ENCODE results near the gene PIK3IP1.

The PIK3IP1 gene

DNA sequence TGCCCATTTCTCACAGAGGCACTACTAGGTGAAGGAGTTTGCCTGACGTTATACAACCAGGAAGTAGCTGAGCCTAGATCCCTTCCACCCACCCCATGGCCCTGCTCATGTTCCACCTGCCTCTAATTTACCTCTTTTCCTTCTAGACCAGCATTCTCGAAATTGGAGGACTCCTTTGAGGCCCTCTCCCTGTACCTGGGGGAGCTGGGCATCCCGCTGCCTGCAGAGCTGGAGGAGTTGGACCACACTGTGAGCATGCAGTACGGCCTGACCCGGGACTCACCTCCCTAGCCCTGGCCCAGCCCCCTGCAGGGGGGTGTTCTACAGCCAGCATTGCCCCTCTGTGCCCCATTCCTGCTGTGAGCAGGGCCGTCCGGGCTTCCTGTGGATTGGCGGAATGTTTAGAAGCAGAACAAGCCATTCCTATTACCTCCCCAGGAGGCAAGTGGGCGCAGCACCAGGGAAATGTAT is 14.1 kb downstream of the PIK3IP1 start:
- DNase-seq, result no peak

DNA sequence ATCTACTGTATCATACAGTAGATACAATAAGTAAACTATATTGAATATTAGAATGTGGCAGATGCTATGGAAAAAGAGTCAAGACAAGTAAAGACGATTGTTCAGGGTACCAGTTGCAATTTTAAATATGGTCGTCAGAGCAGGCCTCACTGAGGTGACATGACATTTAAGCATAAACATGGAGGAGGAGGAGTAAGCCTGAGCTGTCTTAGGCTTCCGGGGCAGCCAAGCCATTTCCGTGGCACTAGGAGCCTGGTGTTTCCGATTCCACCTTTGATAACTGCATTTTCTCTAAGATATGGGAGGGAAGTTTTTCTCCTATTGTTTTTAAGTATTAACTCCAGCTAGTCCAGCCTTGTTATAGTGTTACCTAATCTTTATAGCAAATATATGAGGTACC is 14.5 kb downstream of the PIK3IP1 start:
- DNase-seq, result no peak

DNA sequence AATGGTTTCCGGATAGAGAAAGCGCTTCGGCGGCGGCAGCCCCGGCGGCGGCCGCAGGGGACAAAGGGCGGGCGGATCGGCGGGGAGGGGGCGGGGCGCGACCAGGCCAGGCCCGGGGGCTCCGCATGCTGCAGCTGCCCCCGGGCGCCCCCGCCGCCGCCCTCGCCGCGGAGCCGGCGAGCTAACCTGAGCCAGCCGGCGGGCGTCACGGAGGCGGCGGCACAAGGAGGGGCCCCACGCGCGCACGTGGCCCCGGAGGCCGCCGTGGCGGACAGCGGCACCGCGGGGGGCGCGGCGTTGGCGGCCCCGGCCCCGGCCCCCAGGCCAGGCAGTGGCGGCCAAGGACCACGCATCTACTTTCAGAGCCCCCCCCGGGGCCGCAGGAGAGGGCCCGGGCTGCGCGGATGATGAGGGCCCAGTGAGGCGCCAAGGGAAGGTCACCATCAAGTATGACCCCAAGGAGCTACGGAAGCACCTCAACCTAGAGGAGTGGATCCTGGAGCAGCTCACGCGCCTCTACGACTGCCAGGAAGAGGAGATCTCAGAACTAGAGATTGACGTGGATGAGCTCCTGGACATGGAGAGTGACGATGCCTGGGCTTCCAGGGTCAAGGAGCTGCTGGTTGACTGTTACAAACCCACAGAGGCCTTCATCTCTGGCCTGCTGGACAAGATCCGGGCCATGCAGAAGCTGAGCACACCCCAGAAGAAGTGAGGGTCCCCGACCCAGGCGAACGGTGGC is 15.7 kb downstream of the PIK3IP1 start:
- DNase-seq, result no peak

GRCh38 chr22:31275576-31275975 is 16.7 kb downstream of the PIK3IP1 start:
- DNase-seq, result no peak

DNA sequence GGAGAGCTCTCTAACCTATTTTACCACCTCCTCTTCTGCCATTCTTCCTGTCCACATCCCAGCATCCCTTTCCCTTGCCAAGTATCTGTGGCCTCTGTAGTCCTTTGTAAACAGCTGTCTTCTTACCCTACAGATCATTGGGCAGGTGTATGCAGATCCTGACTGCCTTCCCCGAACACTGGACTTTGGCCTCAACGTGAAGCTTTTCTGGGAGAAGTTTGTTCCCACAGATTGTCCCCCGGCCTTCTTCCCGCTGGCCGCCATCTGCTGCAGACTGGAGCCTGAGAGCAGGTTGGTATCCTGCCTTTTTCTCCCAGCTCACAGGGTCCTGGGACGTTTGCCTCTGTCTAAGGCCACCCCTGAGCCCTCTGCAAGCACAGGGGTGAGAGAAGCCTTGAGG is 17.3 kb downstream of the PIK3IP1 start:
- no peak for DNase-seq

- DNase-seq, result no peak
Measured at GRCh38 chr22:31274017-31274416, 18.3 kb downstream of the PIK3IP1 start.

GRCh38 chr22:31272522-31273446 is 19.5 kb downstream of the PIK3IP1 start:
- peak; percentile 30 for DNase-seq

DNA sequence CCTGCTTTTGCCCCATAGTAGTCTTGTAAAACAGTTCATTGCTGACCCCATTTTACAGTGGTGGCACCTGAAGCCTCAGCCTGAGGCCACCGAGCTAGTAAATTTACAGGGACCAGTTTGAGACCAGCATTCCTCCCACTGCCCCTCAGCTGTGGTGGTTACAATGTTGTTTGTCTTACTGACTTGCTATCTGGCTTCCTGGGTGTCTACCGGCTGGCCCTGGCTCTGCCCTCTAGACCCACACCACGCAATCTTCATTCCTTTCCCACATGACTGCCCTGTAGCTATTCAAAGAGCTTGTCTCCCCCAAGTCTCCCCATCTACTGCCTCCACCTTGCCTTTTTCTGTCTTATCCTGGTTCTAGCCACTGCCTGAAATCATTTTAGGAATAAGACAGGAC is 20.8 kb downstream of the PIK3IP1 start:
- DNase-seq, result no peak

GRCh38 chr22:31271026-31271425 is 21.3 kb downstream of the PIK3IP1 start:
- no peak for DNase-seq

DNA sequence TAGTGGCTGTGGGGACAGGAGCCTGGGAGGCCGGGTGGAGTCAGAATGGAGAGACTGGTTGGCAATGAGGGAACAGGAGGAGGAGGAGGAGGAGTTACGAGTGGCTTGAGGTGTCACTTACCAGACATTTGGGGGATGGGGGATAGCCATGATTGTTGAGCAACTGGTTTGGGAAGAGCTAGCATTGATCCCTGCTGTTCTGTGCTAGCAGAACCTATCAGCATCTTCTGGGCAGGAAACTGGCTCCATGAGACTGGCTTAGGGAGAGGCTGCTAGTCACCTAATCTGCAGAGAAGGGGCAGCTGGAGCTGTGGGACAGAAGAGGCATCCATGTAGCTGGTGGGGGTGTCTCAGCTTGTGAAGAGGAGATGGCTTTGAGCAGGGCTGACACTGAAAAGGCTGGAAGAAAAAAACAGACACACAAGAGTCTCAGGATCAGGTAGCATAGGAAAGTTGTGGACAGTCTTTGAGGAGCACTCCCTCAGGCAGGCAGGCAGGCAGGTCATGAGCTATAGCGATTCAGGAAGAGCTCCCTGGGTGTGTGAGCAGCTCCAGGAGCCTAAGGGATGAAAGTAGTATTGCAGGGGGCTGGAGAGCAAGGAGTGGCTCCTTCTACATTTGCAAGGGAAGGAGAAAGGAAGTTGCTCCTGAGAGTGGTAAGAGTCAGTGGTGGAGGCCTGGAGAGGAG is 22.3 kb downstream of the PIK3IP1 start:
- DNase-seq, result no peak

- DNase-seq, result no peak
Measured at GRCh38 chr22:31268281-31268680, 24.0 kb downstream of the PIK3IP1 start.

DNA sequence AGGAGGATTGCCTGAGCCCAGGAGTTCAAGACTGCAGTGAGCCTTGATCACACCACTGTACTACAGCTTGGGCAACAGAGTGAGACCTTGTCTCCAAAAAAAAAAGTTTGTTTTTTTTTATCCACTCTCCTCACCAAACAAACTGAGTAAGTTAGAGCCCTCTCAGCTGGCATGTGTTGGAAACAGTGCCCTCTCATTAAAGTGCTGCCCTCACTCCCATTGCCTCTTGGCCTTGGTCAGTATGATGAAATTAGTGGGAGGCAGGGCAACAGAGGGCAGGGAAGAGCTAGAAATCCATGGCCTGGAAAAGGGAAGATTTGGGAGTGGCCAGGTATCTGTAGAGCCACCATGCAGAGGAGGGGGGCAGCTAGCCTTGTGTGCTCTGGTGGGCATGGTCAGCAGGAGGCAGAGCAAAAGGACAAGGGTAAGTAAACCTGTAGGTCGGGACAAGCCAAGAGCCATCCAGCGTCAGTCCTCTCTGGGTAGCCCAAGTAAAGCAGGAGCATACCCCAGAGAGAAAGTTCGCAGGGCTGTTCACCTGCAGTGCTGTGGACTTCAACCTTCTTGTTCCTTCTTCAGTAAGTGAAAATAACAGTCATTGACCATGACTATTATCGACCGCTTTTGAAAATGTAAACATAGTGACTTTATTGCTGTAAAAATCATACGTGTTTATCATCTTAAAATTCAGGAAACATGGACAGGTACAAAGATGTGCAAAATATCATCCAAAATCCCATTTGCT is 28.2 kb downstream of the PIK3IP1 start:
- no peak for DNase-seq

GRCh38 chr22:31262312-31263133 is 29.8 kb downstream of the PIK3IP1 start:
- DNase-seq, result no peak

GRCh38 chr22:31260474-31260856 is 31.8 kb downstream of the PIK3IP1 start:
- DNase-seq, result no peak

- DNase-seq, result no peak
Measured at GRCh38 chr22:31259798-31260473, 32.4 kb downstream of the PIK3IP1 start.

DNA sequence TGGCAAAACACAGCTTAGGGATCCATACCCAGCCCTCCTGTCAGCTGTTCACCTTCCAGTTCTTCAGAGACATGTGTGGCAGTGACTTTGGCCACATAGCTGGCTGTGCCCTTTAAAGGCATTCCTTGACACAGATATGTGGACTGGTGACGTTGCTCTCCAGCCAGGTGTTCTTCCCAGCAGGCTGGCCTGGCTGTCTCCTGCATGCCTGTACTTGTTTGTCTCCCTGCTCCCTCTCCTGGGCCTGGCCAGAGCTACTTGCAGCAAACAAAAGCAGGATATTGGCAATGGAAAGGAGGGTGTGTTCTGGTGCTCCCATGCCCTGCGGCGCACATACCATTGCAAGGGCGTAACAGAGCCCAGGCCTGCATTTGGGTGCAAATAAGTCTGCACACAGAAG is 38.3 kb downstream of the PIK3IP1 start:
- no peak for DNase-seq

GRCh38 chr22:31250740-31251600 is 41.3 kb downstream of the PIK3IP1 start:
- no peak for DNase-seq

DNA sequence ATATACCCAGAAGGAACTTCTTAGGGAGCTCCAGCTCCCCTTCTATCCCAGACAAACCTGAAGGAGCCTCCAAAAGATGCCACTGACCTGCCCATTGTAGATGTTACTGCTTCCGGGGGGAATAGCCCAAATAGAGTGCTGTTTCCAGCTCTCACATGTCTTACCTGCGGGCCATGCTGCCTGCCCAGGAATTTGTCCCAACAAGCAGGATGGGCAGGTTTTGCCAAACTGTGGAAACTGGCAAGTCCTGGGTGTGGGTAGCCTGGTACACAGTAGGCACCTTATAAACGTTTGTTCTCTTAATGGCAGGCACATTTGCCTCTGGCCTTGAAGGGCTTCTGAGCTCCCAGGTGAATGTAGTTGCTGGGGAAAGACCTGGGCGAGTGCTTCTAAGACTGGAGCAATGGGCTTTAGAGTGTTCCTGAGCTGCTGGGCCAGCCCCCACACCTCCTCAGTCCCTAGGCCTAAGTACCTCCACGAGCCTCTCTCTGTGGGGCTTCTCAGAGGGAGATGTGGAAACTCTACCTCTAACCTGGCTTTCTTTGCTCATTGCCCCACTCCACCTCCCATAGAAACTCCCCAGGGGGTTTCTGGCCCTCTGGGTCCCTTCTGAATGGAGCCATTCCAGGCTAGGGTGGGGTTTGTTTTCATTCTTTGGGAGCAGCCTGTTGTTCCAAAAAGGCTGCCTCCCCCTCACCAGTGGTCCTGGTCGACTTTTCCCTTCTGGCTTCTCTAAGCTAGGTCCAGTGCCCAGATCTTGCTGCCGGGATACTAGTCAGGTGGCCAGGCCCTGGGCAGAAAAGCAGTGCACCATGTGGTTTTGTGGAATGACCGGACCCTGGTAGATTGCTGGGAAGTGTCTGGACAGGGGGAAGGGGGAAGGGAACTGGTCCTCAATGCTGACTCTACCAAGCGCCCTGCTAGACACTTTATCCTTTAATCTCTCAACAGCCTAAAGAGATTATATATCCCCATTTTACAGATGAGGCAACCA is 43.0 kb downstream of the PIK3IP1 start:
- no peak for DNase-seq

Data from NCI-H1092 (cell line).